IMR-90 (cell line): ENCODE results near the gene CCL20. TPM values are rescaled to one million over a fixed set of nuclear protein-coding genes. Genes with fewer than 3 reads are reported as not detected.

Experiments
- ATAC-seq: fragments of 200-7000 bp; cut with Tn5 transposase; 2 replicates; pipeline ENCODE4 v1.9.1; 2020; ENCODE audit warnings: low read depth, mild to moderate bottlenecking, moderate library complexity
- BruUV-seq: library from RNA; stranded (reverse); fragments of 400-500 nt; replicated peaks from 2 replicates; lab custom pipeline; 2021; lab: Mats Ljungman, UMichigan
- CTCF ChIA-PET: fragments of 300-600 bp; formaldehyde crosslinking; extraction: SDS; loops from one replicate; lab custom pipeline; 2021; ENCODE audit warnings: antibody characterized with exemption; lab: Yijun Ruan, JAX
- POLR2A ChIA-PET: fragments of 300-600 bp; sonication (Branson Sonifier 250); formaldehyde crosslinking; loops from one replicate; lab custom pipeline; 2022; ENCODE audit warnings: antibody characterized with exemption; ENCODE audit not compliant: unreplicated experiment; lab: Charles Lee
- DNase-seq: peaks from one replicate; pipeline ENCODE4 v3.0.0; 2013
- H2AFZ ChIP-seq: replicated peaks from 2 replicates; pipeline ENCODE3; 2013; ENCODE audit warnings: low read length, mild to moderate bottlenecking; ENCODE audit not compliant: poor library complexity
- H2AK5ac ChIP-seq: 2 replicates; pipeline ENCODE4 v1.6.1; 2013; ENCODE audit warnings: low read depth, low read length, inconsistent platforms
- H2AK9ac ChIP-seq: replicated peaks from 2 replicates; pipeline ENCODE3; 2013; ENCODE audit warnings: mild to moderate bottlenecking, low read depth, low read length, moderate library complexity; ENCODE audit not compliant: poor library complexity
- H2BK120ac ChIP-seq: 2 replicates; pipeline ENCODE4 v1.6.1; 2013; ENCODE audit warnings: low read depth, low read length, inconsistent platforms
- H2BK15ac ChIP-seq: 3 replicates; pipeline ENCODE4 v1.6.1; 2013; ENCODE audit warnings: low read depth, low read length, inconsistent platforms
- H2BK20ac ChIP-seq: 2 replicates; pipeline ENCODE4 v1.6.1; 2013; ENCODE audit warnings: low read depth, mild to moderate bottlenecking, inconsistent platforms, low read length, moderate library complexity
- H2BK5ac ChIP-seq: 2 replicates; pipeline ENCODE4 v1.6.1; 2013; ENCODE audit warnings: mild to moderate bottlenecking, low read depth, low read length, inconsistent platforms; ENCODE audit not compliant: poor library complexity, severe bottlenecking
- H3K14ac ChIP-seq: replicated peaks from 2 replicates; pipeline ENCODE4 v1.6.1; 2013; ENCODE audit warnings: low read depth, low read length, inconsistent platforms
- H3K18ac ChIP-seq: 2 replicates; pipeline ENCODE4 v1.6.1; 2013; ENCODE audit warnings: low read depth, low read length, control low read depth
- H3K23ac ChIP-seq: 2 replicates; pipeline ENCODE4 v1.6.1; 2013; ENCODE audit warnings: low read depth, low read length, inconsistent platforms
- H3K27ac ChIP-seq: 2 replicates; pipeline ENCODE4 v1.5.1; 2013; ENCODE audit warnings: mild to moderate bottlenecking, control low read depth, low read length; ENCODE audit not compliant: insufficient read depth
- H3K27me3 ChIP-seq: 2 replicates; pipeline ENCODE4 v1.6.1; 2013; ENCODE audit warnings: low read length; ENCODE audit not compliant: control insufficient read depth, insufficient read depth
- H3K36me3 ChIP-seq: 2 replicates; pipeline ENCODE4 v1.6.1; 2013; ENCODE audit warnings: low read length, mixed read lengths; ENCODE audit not compliant: control insufficient read depth, insufficient read depth
- H3K4ac ChIP-seq: 2 replicates; pipeline ENCODE4 v1.6.1; 2013; ENCODE audit warnings: low read depth, low read length, inconsistent platforms
- H3K4me1 ChIP-seq: 2 replicates; pipeline ENCODE4 v1.6.1; 2013; ENCODE audit warnings: low read length, mixed read lengths; ENCODE audit not compliant: control insufficient read depth, insufficient read depth
- H3K4me2 ChIP-seq: 2 replicates; pipeline ENCODE4 v1.6.1; 2013; ENCODE audit warnings: low read depth, mild to moderate bottlenecking, control low read depth, low read length, moderate library complexity
- H3K4me3 ChIP-seq: 2 replicates; pipeline ENCODE4 v1.5.1; 2013; ENCODE audit warnings: low read depth, mild to moderate bottlenecking, control low read depth, low read length, moderate library complexity; ENCODE audit not compliant: insufficient read depth
- H3K56ac ChIP-seq: 2 replicates; pipeline ENCODE4 v1.6.1; 2013; ENCODE audit warnings: low read length, inconsistent platforms; ENCODE audit not compliant: insufficient read depth; ENCODE audit errors: extremely low read depth
- H3K79me1 ChIP-seq, 2 experiments: 2 replicates each; pipeline ENCODE4 v1.6.1; 2013; ENCODE audit warnings: low read length in 2 of 2, inconsistent platforms in 1 of 2, low read depth in 1 of 2
- H3K9ac ChIP-seq: 2 replicates; pipeline ENCODE4 v1.6.1; 2013; ENCODE audit warnings: low read depth, low read length, control low read depth
- H3K9me1 ChIP-seq: 2 replicates; pipeline ENCODE4 v1.6.1; 2013; ENCODE audit warnings: low read length, inconsistent platforms; ENCODE audit not compliant: insufficient read depth
- H3K9me3 ChIP-seq: 2 replicates; pipeline ENCODE4 v1.6.1; 2013; ENCODE audit warnings: low read length; ENCODE audit not compliant: control insufficient read depth, insufficient read depth
- H4K20me1 ChIP-seq: 2 replicates; pipeline ENCODE4 v1.6.1; 2013; ENCODE audit warnings: low read length, inconsistent platforms; ENCODE audit not compliant: insufficient read depth
- H4K5ac ChIP-seq: 2 replicates; pipeline ENCODE4 v1.6.1; 2013; ENCODE audit warnings: mild to moderate bottlenecking, low read depth, low read length, control low read depth
- H4K8ac ChIP-seq, 2 experiments: 2 replicates each; pipeline ENCODE4 v1.6.1; 2013; ENCODE audit warnings: low read depth in 2 of 2, low read length in 2 of 2, control low read depth in 1 of 2, inconsistent platforms in 1 of 2
- H4K91ac ChIP-seq: 2 replicates; pipeline ENCODE4 v1.6.1; 2013; ENCODE audit warnings: low read depth, low read length, inconsistent platforms; ENCODE audit not compliant: insufficient read depth
- CTCF ChIP-seq: conservative IDR thresholded peaks from 2 replicates; pipeline ENCODE4 v1.5.1; 2012; ENCODE audit warnings: mild to moderate bottlenecking, low read depth, low read length, improper control_type of control experiment
- WGBS, 2 experiments: methylation state at CpG; one replicate each; pipeline versions ENCODE4 v1.1.5 to v1.1.7; 2013; ENCODE audit warnings: missing lambda C conversion rate in 2 of 2; ENCODE audit not compliant: insufficient read length in 1 of 2; ENCODE audit errors: extremely low coverage in 2 of 2; 5-methylcytosine and 5-hydroxymethylcytosine counted together
- dilution Hi-C: fragments of 300-500 bp; cut with HindIII; formaldehyde crosslinking; loops from one replicate; pipeline ENCODE4 v1.14.3; 2018; ENCODE audit warnings: low sequenced_read_pairs; ENCODE audit not compliant: unreplicated experiment
- in situ Hi-C: fragments of 300-500 bp; cut with MboI; formaldehyde crosslinking; loops from 3 replicates; pipeline ENCODE4 v1.14.3; 2019; ENCODE audit warnings: low sequenced_read_pairs, inconsistent platforms, mixed read lengths
- intact Hi-C: fragments of 100-400 bp; cut with micrococcal nuclease; formaldehyde crosslinking; loops from 2 replicates; pipeline ENCODE4 v1.10.0; 2022
- polyA plus RNA-seq, 3 experiments: library from polyadenylated mRNA; depleted of rRNA; stranded (reverse); fragments of >200 nt; gene quantifications; 2 replicates each; pipeline ENCODE4 v1.2.3, GENCODE V29; 2012; ENCODE audit warnings: low replicate concordance in 1 of 3
- total RNA-seq: library from RNA; depleted of rRNA; stranded (reverse); fragments of >200 nt; gene quantifications from 2 replicates; pipeline ENCODE4 v1.2.3, GENCODE V29; 2012

Gene CCL20
- total and polyA plus RNA-seq, 2 of the 4 experiments (the other 2 are of a cell fraction), result not detected

- Histone ChIP-seq H2BK120ac (no peak overlapping the region), H3K79me1 (no peaks in the 10 kb centered on the region), H3K27ac (no peak overlapping the region), H3K56ac (no peak overlapping the region), H3K4me3 (no peak overlapping the region), H3K4me1 (peaks cover 3% of the 10 kb centered on the region; the same call in 1 of the 2 replicates), H4K8ac (no peak overlapping the region), H2AK9ac (no peak overlapping the region), H2AK5ac (no peak overlapping the region), H3K9me3 (no peaks in the 10 kb centered on the region), H2BK15ac (peak overlapping the region; percentile 41; the same call in 1 of the 3 replicates), H3K27me3 (no peaks in the 10 kb centered on the region), H4K5ac (no peak overlapping the region), H3K18ac (no peak overlapping the region), H2BK5ac (no peak overlapping the region), H3K9ac (no peak overlapping the region), H3K4me2 (no peak overlapping the region), H3K23ac (no peak overlapping the region; the same call in 1 of the 2 replicates), H4K20me1 (0 out of 2 replicates have a peak, but pooled peaks cover 4% of the 10 kb centered on the region), H3K4ac (no peak overlapping the region), H2BK20ac (no peak overlapping the region), H3K14ac (no peak overlapping the region), H3K36me3 (no peaks in the 10 kb centered on the region), H3K9me1 (peaks cover 14% of the 10 kb centered on the region), H4K91ac (no peak overlapping the region), H2AFZ (no peak overlapping the region)
- in situ Hi-C loops, result no loop called here
- no peak for ATAC-seq
- intact Hi-C loops, result no loop called here
- dilution Hi-C loops, result no loop called here
- BruUV-seq, result no TSS peak
- POLR2A ChIA-PET, result no interaction called here
- no peak for DNase-seq
- CTCF ChIA-PET, result no interaction called here
- WGBS, 2 experiments, result 67% methylated on average over 1 of the region's 4 CpGs; no CpG with 5 or more reads in 1 of the 2 experiments
- no peak for TF ChIP-seq CTCF
Measured at GRCh38 chr2:227821043-227821942, 7.7 kb downstream of the CCL20 start.
